GM19023 (cell line): ENCODE data around the gene HSPG2.
"Not testable (repeated sequence)": the region's sequence is repeated elsewhere in the genome, so short reads cannot be mapped to it uniquely, and the experiment has no call there.

Experiments
- ATAC-seq: cut with Tn5 transposase; IDR thresholded peaks from one replicate; pipeline ENCODE4 v1.9.1; 2021; ENCODE audit warnings: mild to moderate bottlenecking, moderate library complexity; ENCODE audit not compliant: unreplicated experiment

HSPG2 gene

GRCh38 chr1:21937034-21937371, at the start of gene HSPG2:
HSPG2 (minus strand) TSS chr1:21937310; CDS start chr1:21937217, 93 bp downstream.
- no peak for ATAC-seq

- not testable (repeated sequence) for ATAC-seq
These were observed 49.3 kb upstream of the HSPG2 start for GRCh38 chr1:21986386-21986785.

GRCh38 chr1:21985893-21986292, 48.8 kb upstream of the HSPG2 start:
- ATAC-seq, result not testable (repeated sequence)

GRCh38 chr1:21983539-21983938, 46.4 kb upstream of the HSPG2 start:
- ATAC-seq, result not testable (repeated sequence)

- ATAC-seq, result not testable (repeated sequence)
These were observed 45.0 kb upstream of the HSPG2 start for GRCh38 chr1:21982122-21982521.

GRCh38 chr1:21981253-21981652, 44.1 kb upstream of the HSPG2 start:
- ATAC-seq, result not testable (repeated sequence)

- not testable (repeated sequence) for ATAC-seq
These were observed 43.6 kb upstream of the HSPG2 start for GRCh38 chr1:21980515-21981220.

- ATAC-seq, result not testable (repeated sequence)
These were observed 41.1 kb upstream of the HSPG2 start for GRCh38 chr1:21978209-21978608.

GRCh38 chr1:21976703-21977239, 39.7 kb upstream of the HSPG2 start, which contains the start of gene CELA3B:
CELA3B (plus strand) TSS chr1:21977022; CDS start chr1:21977040, 18 bp downstream.
- not testable (repeated sequence) for ATAC-seq

- ATAC-seq, result not testable (repeated sequence)
These were observed 38.2 kb upstream of the HSPG2 start for GRCh38 chr1:21975296-21975695.

- ATAC-seq, result not testable (repeated sequence)
These were observed 37.6 kb upstream of the HSPG2 start for GRCh38 chr1:21974699-21975098.

GRCh38 chr1:21973948-21974347, 36.8 kb upstream of the HSPG2 start:
- ATAC-seq, result not testable (repeated sequence)

- not testable (repeated sequence) for ATAC-seq
These were observed 35.9 kb upstream of the HSPG2 start for GRCh38 chr1:21972973-21973441.

GRCh38 chr1:21970523-21970922, 33.4 kb upstream of the HSPG2 start:
- not testable (repeated sequence) for ATAC-seq

GRCh38 chr1:21969066-21969465, 32.0 kb upstream of the HSPG2 start:
- not testable (repeated sequence) for ATAC-seq

- not testable (repeated sequence) for ATAC-seq
These were observed 30.1 kb upstream of the HSPG2 start for GRCh38 chr1:21967216-21967615.

GRCh38 chr1:21966247-21967000, 29.3 kb upstream of the HSPG2 start:
- no peak for ATAC-seq

- no peak for ATAC-seq
These were observed 26.5 kb upstream of the HSPG2 start for GRCh38 chr1:21963477-21964217.

GRCh38 chr1:21961799-21962198, 24.7 kb upstream of the HSPG2 start:
- ATAC-seq, result no peak

- no peak for ATAC-seq
These were observed 24.2 kb upstream of the HSPG2 start for GRCh38 chr1:21961337-21961736.
